Putamen (tissue), 1 donor: ENCODE data around the gene UNC13B.
"Not testable (repeated sequence)": the region's sequence is repeated elsewhere in the genome, so short reads cannot be mapped to it uniquely, and the experiment has no call there.

Experiments used
- DNase-seq: peaks from one replicate; pipeline ENCODE4 v3.0.0-alpha.2; 2016; ENCODE audit warnings: low spot score

UNC13B gene

GRCh38 chr9:35380039-35380438 lies 218.2 kb downstream of the UNC13B start:
- no peak for DNase-seq

DNA sequence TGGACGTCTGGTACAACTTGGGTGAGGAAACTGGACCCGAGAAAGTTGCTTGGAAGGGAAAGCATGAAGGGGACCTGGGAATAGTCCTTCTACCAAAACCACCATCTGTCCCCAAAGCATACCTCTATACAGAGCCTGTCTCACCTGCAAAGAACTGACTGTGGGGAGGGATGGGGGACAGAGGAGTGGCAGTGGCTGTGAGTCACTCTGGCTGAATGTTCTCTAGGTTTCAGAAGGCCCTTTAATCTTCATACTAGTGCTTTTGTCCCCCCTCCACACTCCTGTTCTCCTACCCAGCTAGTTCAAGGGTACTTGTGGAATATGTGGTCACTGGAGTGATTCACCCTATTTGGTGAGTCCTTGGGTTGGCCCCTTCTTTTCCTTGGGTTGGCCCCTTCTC lies 218.8 kb downstream of the UNC13B start:
- DNase-seq = no peak

GRCh38 chr9:35385042-35385441 lies 223.2 kb downstream of the UNC13B start:
- no peak for DNase-seq

- DNase-seq = no peak
Observed at GRCh38 chr9:35395076-35395705, 233.4 kb downstream of the UNC13B start.

- DNase-seq = no peak
Observed at GRCh38 chr9:35395706-35396101, 233.9 kb downstream of the UNC13B start.

GRCh38 chr9:35396560-35397215 lies 234.9 kb downstream of the UNC13B start:
- no peak for DNase-seq

GRCh38 chr9:35397216-35397698 lies 235.4 kb downstream of the UNC13B start:
- no peak for DNase-seq

DNA sequence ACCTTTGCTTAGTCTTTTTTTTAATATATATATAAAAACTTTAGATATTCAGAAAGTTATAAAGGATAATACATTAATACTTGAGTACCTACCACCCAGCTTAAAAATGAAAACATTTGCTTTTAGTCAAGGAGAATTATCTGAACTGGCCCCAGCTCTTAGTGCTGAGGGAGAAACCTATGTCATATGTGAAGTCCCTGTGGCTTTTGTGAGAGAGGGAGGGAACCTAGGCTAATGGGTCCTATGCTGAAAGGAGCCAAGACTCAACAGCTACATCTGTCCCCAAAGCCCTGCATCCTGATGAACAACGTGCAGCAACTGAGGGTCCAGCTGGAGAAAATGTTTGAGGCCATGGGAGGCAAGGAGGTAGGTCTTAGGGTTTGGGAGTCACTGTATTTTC lies 236.1 kb downstream of the UNC13B start:
- no peak for DNase-seq

DNA sequence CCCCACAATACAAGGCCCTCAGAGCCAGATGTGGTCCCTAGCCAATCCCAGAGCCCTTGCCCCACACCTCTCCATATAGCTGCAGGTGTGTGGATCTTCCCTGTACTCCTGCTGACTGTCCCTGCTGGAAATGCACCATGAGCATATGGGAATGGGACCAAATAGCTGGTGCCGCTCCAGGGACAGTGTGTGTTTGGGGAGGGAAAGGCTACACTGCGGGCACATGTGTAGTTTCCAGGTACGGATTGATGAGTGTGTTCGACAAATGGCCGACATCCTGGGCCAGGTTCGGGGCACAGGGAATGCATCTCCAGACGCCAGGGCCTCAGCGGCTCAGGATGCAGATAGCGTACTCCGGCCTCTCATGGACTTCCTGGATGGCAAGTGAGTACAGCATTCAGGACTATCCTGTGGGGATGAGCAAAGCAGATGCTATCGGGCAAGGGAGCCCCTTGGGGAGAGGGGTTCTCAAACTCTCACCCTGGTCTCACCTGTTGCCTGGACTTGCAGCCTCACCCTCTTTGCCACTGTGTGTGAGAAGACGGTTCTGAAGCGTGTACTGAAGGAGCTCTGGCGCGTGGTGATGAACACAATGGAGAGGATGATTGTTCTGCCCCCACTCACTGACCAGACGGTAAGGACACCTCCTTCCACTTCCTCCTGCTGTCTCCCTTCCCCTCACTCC lies 237.0 kb downstream of the UNC13B start:
- DNase-seq = no peak

DNA sequence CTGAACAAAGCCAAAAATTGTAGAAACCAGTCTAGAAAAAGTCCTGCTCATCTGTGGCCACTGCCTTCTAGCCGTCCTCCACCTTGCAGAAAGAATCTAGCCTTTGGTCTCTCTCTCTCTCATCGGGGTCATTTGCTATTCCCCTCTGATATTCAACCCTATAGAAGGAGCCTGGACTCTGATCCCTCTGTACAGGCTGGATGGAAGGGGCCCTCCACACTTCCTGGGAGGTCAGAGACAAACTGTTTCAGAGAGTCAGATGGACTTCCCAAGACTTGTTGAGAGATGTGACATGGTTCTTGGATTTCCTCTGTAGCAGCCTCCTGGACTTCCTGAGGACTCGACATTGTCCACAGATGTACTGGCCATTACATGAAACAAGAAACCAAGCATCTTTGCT lies 243.1 kb downstream of the UNC13B start:
- no peak for DNase-seq

DNA sequence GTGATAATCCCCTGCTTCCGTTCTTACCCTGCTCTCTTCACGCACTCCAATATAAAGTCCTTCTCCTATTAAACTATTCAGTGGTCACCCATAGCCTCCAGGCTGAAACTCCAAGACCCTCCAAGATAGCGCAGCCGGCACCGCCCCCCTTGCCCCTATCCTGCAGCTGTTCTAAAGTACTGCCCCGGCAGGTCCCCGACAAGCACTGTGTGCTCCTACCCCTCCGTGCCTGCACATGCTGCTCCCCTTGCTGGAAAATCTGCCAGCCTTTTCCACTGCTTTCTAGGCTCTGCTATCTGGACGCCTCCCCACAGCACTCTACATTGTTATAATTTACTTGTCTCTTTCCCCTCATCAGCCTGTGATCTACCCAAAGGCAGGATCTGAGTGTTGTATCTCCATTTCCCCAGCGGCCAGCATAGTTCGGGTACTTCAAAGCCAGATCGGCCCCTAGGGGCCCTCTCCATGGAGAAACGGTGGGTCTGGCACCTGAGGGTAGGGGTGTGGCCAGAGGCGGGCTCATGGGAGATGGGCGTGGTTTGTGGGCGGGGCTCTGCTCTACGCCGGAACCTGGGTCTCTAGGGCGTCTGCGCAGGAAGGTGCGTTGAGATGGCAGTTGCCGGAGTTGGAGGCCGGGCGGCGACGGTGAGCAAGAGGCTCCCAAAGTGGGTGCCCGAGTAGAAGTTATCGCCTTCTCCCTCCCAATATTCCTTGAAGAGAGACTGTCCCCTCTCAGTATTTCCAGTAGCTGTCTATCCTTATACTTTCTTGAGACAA lies 244.6 kb downstream of the UNC13B start:
- DNase-seq = no peak

- DNase-seq = no peak
Observed at GRCh38 chr9:35407846-35408245, 246.0 kb downstream of the UNC13B start.

DNA sequence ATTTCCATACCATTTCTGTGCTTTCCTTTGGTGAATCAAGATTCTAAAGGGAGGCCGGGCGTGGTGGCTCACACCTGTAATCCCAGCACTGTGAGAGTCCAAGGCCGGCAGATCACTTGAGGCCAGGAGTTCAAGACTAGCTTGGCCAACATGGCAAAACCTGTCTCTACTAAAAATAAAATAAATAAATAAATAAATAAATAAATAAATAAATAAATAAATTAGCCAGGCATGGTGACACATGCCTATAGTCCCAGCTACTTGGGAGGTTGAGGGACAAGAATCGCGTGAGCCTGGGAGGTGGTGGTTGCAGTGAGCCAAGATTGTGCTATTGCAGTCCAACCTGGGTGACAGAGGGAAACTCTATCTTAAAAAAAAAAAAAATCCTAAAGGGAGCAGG lies 247.6 kb downstream of the UNC13B start:
- not testable (repeated sequence) for DNase-seq

- no peak for DNase-seq
Observed at GRCh38 chr9:35414889-35415288, 253.1 kb downstream of the UNC13B start.

DNA sequence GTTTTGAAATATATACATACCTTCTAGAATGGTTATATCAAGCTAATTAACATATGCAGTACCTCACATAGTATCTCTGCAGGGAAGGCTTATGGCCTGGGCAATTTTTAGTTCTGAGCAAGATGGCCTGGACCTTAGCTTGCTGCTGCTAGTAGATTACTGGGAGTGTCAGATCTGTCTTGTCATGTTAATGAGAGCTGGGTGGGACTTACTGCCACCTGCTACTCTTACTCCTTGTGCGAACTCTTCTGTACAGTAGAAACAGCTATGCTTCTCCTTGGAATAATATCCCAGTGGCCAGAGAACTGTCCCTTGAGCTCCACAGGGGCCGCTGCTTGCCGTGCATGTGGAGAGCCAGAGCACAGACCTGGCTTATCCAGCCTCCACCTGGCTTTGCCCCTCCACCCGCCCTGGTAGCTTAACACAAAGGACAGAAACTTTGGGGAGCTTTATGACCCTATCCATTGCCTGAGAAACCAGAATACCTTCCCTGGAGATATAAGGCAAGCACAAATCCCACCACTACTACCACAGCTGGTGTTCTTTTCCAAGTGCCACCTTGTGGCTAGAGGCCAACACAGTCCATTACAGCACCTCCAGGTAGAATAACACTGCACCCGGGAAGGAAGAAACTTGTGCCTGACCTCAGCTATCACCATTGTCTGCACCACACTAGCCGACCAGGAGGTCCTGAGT lies 253.7 kb downstream of the UNC13B start:
- DNase-seq = no peak

DNA sequence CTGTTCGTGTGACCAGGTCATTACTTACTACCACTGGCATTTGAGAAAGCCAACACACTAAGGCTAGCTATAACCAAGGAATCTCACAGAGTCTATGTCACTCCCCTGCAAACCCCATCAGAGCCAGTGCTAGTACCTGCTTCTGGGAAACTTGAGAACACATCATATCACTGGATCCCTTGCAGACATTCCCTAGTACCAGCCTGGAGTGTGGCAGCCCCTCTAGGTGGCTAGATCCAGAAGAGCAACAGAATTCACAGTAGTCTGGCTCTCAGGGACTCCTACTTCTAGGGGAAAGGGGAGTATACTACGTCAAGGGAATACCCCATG lies 254.3 kb downstream of the UNC13B start:
- no peak for DNase-seq

- no peak for DNase-seq
Observed at GRCh38 chr9:35422346-35422745, 260.5 kb downstream of the UNC13B start.

DNA sequence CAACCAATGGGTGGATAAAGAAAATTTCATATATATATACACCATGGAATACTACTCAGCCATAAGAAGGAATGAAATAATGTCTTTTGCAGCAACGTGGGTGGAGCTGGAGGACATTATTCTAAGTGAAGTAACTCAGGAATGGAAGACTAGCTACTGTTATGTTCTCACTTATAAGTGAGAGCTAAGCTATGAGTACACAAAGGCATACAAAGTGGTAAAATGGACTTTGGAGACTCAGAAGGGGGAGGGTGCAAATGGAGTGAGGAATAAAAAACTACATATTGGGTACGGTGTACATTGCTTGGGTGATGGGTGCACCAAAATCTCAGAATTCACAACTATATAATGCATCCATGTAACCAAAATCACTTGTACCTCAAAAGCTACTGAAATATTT lies 260.9 kb downstream of the UNC13B start:
- no peak for DNase-seq

- DNase-seq = no peak
Observed at GRCh38 chr9:35423499-35423898, 261.7 kb downstream of the UNC13B start.

- no peak for DNase-seq
Observed at GRCh38 chr9:35424356-35425352, 262.8 kb downstream of the UNC13B start.

- no peak for DNase-seq
Observed at GRCh38 chr9:35426627-35427026, 264.8 kb downstream of the UNC13B start.
